ENCODE results near the gene HOXA4. TPM values are rescaled to one million over a fixed set of nuclear protein-coding genes. Genes with fewer than 3 reads are reported as not detected.

HOXA4 gene
- total RNA-seq, 2 donors from 2014 or later, result 0.78 to 1.6 TPM

GRCh38 chr7:27132214-27132613 is 1.7 kb upstream of the HOXA4 start:
- TF ChIP-seq CTCF (IDR thresholded peaks at IDR 0.05) (no peak), POLR2A (IDR thresholded peaks at IDR 0.05) (no peak)
- H3K27me3 ChIP-seq, result peaks cover 0 to 26% of the 10 kb centered on the region in 2 donors
- WGBS, 2 donors, result 37 to 40% methylated on average over 2 of the region's 2 CpGs
- H3K36me3 ChIP-seq (replicated peaks in 1 of 2; ENCODE audit: insufficient read depth in 1 of 2, low read depth in 2 of 2), result no peaks in the 10 kb centered on the region
- H3K4me3 ChIP-seq, result no peak overlapping the region
- DNase-seq (no peak), ATAC-seq (no peak)
- no peak overlapping the region for H3K27ac ChIP-seq
- no peaks in the 10 kb centered on the region for H3K9me3 ChIP-seq
- intact Hi-C loops (cut with DNase I), result no loop called here
- peaks cover 10% of the 10 kb centered on the region for H3K4me1 ChIP-seq

- Histone ChIP-seq H3K36me3 (replicated peaks in 1 of 2; ENCODE audit: insufficient read depth in 1 of 2, low read depth in 2 of 2) (no peaks in the 10 kb centered on the region), H3K4me1 (peaks cover 10% of the 10 kb centered on the region), H3K27me3 (peaks cover 0 to 20% of the 10 kb centered on the region in 2 donors), H3K9me3 (no peaks in the 10 kb centered on the region), H3K27ac (peak overlapping the region in 1 of 4 donors; percentile 61), H3K4me3 (no peak overlapping the region)
- TF ChIP-seq POLR2A (IDR thresholded peaks at IDR 0.05) (no peak), CTCF (IDR thresholded peaks at IDR 0.05) (no peak)
- 16 to 23% methylated on average over 12 of the region's 12 CpGs for WGBS, 2 donors
- no peak for ATAC-seq
- intact Hi-C loops (cut with DNase I), result no loop called here
- no peak for DNase-seq
These were observed 848 bp upstream of the HOXA4 start for GRCh38 chr7:27131390-27131819.

- Histone ChIP-seq H3K36me3 (replicated peaks in 1 of 2; ENCODE audit: insufficient read depth in 1 of 2, low read depth in 2 of 2) (no peaks in the 10 kb centered on the region), H3K27me3 (peaks cover 0 to 28% of the 10 kb centered on the region in 2 donors), H3K9me3 (no peaks in the 10 kb centered on the region), H3K4me1 (peaks cover 10% of the 10 kb centered on the region), H3K4me3 (no peak overlapping the region), H3K27ac (peak overlapping the region in 2 of 4 donors; percentile 48 to 56)
- intact Hi-C loops (cut with DNase I), result no loop called here
- TF ChIP-seq POLR2A (IDR thresholded peaks at IDR 0.05) (no peak), CTCF (IDR thresholded peaks at IDR 0.05) (no peak)
- WGBS, 2 donors, result 9 to 15% methylated on average over 18 to 44 of the region's 72 CpGs
- peak; percentile 38 for ATAC-seq
- DNase-seq, result no peak
These were observed 623 bp downstream of the HOXA4 start for GRCh38 chr7:27129729-27130539.

GRCh38 chr7:27128776-27129728 is 1.5 kb downstream of the HOXA4 start:
- WGBS, 2 donors, result 17 to 25% methylated on average over 18 to 28 of the region's 28 CpGs
- H3K36me3 ChIP-seq (replicated peaks in 1 of 2; ENCODE audit: insufficient read depth in 1 of 2, low read depth in 2 of 2), result no peaks in the 10 kb centered on the region
- ATAC-seq (no peak), DNase-seq (no peak)
- TF ChIP-seq CTCF (IDR thresholded peaks at IDR 0.05), result no peak
- no peak for TF ChIP-seq POLR2A (IDR thresholded peaks at IDR 0.05)
- no peak overlapping the region for H3K27ac ChIP-seq
- no peaks in the 10 kb centered on the region for H3K9me3 ChIP-seq
- peaks cover 10% of the 10 kb centered on the region for H3K4me1 ChIP-seq
- peaks cover 0 to 36% of the 10 kb centered on the region in 2 donors for H3K27me3 ChIP-seq
- H3K4me3 ChIP-seq, result no peak overlapping the region
- intact Hi-C loops (cut with DNase I), result no loop called here

Data from body of pancreas (tissue), 4 donors.